Kidney capillary endothelial cell (primary cell): ENCODE measurements around the gene PNPLA3.
A peak's percentile ranks its signal among the peaks of the same experiment; 100 is the strongest.
"Not testable (repeated sequence)": the region's sequence is repeated elsewhere in the genome, so short reads cannot be mapped to it uniquely, and the experiment has no call there.

ENCODE experiments used
- DNase-seq: peaks from one replicate; pipeline ENCODE4 v3.0.0-alpha.2; 2018; ENCODE audit warnings: low spot score

Gene PNPLA3

GRCh38 chr22:43890901-43891331 is 32.7 kb upstream of the PNPLA3 start:
- no peak for DNase-seq

DNA sequence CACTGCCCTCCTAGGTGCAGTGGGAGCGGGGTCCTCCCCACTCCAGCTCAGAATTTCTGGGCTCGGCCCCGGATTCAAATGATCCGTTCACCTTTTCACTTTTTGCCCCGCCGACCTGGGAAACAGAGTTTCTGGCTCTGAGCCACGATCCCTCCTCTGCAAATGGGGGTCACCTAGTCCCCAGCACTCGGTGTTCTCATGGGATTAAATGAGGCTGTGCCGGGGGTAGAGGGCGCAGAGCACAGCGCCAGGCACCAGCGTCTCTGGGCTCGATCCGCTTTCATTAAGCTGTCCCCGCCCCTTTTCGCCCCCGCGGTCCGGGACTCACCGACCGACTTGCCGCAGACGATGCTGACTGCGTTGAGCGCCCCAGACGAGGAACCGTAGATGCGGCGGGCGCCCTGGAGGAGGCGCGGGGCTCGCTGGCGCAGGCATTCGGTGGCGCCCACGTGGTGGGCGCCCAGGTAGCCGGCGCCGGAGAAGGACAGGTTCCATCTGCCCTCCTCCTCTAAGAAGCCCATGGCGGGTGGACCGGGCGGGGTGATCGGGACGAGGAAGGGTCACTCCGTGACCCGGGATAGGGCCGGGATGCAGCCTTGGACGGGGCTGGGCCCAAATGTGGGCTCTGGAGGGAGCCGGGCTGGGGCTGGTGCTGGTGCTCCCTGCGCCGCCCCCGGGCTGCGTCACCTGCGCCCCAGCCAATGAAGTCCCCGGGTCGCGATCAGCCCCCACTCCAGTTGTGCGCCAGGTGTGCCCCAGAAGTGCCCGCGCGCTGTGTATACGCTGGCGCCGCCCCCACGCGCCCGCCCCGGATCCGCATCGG is 32.0 kb upstream of the PNPLA3 start, which contains the start of gene PNPLA5:
PNPLA5 (minus strand) TSS at position 654 of the 823 bp plus-strand sequence; CDS start at position 521, 133 bp downstream.
- no peak for DNase-seq

- DNase-seq, result no peak
Observed at GRCh38 chr22:43892183-43892894, 31.3 kb upstream of the PNPLA3 start.

GRCh38 chr22:43893266-43893665 is 30.3 kb upstream of the PNPLA3 start:
- no peak for DNase-seq

- no peak for DNase-seq
Observed at GRCh38 chr22:43894122-43894521, 29.5 kb upstream of the PNPLA3 start.

GRCh38 chr22:43895986-43896645 is 27.5 kb upstream of the PNPLA3 start:
- DNase-seq, result no peak

GRCh38 chr22:43897751-43898261 is 25.8 kb upstream of the PNPLA3 start:
- DNase-seq, result no peak

DNA sequence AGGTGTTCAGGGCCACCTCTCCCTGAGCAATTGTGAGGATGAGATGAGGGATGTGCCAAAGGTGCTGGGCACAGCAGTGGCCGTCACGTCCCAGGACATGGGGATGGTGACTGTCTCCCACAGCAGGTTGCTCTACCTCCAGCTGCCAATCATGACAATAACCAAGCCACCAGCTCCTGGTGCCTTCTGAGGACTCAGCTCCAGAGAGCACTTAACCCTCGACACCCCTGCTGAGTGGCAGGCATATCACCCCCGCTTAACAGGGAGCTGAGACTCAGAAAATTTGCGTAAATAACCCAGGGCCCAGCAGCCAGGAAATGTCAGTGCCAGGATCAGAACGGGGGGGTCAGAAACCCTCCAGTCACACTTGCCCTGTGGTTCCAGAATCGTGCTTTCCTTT is 23.4 kb upstream of the PNPLA3 start:
- no peak for DNase-seq

GRCh38 chr22:43901976-43902643 is 21.5 kb upstream of the PNPLA3 start:
- DNase-seq, result no peak

GRCh38 chr22:43903033-43903432 is 20.6 kb upstream of the PNPLA3 start:
- not testable (repeated sequence) for DNase-seq

GRCh38 chr22:43904412-43904811 is 19.2 kb upstream of the PNPLA3 start:
- not testable (repeated sequence) for DNase-seq

GRCh38 chr22:43905681-43906080 is 17.9 kb upstream of the PNPLA3 start:
- DNase-seq, result no peak

GRCh38 chr22:43909708-43910107 is 13.9 kb upstream of the PNPLA3 start:
- DNase-seq, result no peak

GRCh38 chr22:43910178-43910695 is 13.4 kb upstream of the PNPLA3 start:
- DNase-seq, result no peak

DNA sequence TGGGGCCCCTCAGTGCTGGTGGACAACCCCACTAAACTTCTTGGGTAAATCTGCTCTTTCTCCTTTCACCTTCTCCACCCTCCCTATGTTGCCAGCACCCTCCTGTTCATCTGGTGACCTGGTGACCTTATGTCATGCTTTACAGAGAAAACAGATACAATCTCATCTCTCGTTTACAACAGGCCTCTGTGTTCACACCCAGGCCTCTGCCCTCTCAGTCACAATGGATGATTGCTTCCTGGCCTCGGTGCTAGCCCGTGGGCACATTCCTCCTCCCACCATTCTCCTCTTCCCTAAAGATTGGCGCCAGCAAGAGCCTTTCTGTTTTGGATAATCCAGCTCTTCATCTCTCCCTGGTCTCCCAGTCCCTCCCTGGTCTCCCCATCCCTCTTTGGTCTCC is 12.3 kb upstream of the PNPLA3 start:
- no peak for DNase-seq

- no peak for DNase-seq
Observed at GRCh38 chr22:43917521-43917920, 6.1 kb upstream of the PNPLA3 start.

DNA sequence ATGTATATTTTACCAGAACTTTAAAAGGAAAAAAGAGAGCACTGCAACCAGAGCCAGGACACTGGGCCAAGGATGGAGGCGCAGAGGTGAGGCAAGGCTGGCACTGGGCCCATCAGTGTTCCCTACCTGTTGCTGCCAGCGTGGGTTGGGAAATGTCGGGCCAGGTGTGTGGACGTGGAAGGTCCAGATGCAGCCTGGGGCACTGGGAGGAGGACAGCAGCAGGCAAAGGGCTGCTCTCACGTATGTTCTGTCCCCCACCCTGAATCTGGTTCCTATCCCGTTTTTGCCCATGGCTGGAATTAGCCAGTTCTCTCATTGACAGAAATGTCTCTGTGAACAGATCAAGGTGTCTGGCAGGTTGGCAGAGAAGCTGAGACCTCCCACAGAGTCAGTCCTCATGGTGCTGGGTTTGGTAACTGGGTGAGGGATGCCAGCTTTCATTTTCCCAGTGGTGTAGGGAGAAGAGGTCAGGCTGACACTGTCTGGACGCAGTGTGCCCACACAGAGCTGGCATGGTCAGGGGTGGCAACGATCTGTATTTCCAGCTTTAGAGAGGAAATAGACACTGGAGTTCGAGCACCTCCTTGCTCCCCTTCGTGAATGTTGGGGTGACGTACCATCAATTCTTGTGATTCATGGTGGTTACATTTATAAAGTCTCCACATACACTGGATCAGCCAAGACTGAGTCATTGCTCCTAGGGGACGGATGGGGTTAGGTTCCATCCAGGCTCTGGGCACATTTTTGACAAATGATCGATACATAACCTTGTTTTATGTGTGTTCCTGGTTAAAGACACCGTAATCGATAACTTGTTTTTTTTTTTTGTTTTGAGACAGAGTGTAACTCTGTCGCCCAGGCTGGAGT is 4.3 kb upstream of the PNPLA3 start:
- DNase-seq, result no peak

DNA sequence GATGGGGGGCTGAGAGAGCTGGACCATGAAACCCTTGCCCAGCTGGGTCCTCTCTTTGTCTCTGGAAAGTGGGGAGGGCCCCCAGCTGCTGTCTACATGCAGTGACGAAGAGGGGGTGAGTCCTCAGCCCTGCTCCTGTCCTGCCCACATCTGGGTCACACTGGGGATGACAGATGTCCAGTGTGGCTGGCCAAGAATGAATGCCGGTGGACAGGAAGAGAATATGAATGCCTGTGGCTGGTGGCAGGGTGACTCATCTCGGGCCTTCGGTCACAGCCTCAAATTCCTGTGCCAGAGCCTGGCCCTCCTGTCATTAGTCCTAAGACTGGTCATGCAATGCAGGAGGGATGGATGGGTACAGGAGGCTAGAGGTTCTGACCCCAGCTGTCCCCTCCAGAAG is 2.2 kb upstream of the PNPLA3 start:
- peak; percentile 75 for DNase-seq

GRCh38 chr22:43922123-43922522 is 1.5 kb upstream of the PNPLA3 start:
- no peak for DNase-seq

DNA sequence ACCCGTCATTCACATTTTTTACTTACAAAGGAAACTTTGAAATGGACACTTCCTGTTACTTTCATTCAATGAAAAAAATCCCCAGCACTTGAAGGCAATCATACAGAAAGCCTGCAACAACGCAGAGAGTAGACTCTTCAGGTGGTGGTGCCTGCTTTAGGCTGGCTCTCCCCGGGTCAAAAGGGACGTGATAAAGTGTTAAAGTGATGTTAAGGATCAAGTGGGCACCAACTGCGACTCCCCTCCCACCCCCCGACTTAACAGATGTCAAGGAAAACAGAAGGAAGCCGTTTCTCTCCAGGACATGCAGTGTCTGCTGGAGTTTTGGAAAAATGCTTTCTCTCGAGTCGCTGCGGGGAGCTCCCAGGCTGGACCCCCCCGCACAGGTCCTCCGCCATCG is 414 bp upstream of the PNPLA3 start:
- DNase-seq, result peak; percentile 38

DNA sequence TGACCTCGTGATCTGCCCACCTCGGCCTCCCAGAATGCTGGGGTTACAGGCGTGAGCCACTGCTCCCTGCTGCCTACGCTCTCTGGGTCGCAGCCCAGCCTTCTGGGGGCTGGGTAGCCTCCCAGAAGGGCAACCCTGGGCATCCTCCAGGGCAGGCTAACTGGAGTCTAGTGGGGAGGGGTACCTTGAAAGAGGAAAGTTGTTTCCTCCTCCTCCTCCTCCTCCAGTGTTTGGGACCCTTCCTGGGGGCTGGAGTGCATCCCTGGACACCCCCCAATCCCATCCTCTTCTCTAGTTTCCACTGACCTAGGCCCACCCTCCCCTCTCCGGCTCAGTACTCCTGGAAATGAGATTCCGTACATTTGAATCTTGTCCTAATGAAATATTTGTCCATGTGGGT is 1.3 kb downstream of the PNPLA3 start:
- no peak for DNase-seq
